ENCODE results near the gene SPATA31C1.
"Not testable (repeated sequence)": the region's sequence is repeated elsewhere in the genome, so short reads cannot be mapped to it uniquely, and the experiment has no call there.

The SPATA31C1 gene

DNA sequence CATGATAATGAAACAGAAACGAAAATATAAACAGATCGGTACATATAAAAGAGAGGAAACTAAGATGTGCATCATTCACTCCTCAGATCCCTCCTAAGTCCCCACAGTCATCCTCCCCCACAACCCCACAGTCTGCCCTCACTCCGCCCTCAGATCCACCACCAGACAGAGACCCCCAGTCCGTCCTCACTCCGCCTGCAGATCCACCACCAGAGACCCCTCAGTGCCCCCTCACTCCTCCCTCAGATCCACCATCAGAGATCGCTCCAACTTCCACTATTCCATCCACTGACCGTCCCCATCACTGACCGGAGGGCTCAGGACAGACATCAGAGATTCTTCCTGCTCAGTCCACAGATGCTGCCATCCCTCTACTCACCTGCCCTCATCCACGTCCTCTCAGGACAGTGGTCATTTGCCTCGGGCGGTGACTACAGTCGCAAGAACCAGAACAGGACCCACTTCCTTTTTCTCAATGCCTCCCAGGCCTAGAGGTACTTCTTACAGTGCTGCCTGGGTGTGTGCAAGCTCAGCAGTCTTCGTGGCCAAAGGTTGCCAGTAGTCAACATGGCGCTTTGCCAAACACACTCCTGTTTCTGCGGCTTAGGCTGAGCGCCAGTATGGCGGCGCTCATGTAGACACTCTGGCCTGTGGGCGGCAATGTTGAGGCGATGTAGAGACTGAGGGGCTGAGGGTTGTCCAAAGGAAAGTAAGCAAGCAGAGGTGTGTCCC, 8.3 kb upstream of the SPATA31C1 start:
- no peak for DNase-seq (ENCODE audit: low read depth)
- TF ChIP-seq, protein P1, sequence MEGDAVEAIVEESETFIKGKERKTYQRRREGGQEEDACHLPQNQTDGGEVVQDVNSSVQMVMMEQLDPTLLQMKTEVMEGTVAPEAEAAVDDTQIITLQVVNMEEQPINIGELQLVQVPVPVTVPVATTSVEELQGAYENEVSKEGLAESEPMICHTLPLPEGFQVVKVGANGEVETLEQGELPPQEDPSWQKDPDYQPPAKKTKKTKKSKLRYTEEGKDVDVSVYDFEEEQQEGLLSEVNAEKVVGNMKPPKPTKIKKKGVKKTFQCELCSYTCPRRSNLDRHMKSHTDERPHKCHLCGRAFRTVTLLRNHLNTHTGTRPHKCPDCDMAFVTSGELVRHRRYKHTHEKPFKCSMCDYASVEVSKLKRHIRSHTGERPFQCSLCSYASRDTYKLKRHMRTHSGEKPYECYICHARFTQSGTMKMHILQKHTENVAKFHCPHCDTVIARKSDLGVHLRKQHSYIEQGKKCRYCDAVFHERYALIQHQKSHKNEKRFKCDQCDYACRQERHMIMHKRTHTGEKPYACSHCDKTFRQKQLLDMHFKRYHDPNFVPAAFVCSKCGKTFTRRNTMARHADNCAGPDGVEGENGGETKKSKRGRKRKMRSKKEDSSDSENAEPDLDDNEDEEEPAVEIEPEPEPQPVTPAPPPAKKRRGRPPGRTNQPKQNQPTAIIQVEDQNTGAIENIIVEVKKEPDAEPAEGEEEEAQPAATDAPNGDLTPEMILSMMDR (IDR thresholded peaks at IDR 0.05; ENCODE audit: control insufficient read depth, insufficient read depth, low read depth, low read length, missing control alignments): no peak
- no peak overlapping the region for H3K4me3 ChIP-seq (ENCODE audit: control insufficient read depth, low read depth, low read length)

DNA sequence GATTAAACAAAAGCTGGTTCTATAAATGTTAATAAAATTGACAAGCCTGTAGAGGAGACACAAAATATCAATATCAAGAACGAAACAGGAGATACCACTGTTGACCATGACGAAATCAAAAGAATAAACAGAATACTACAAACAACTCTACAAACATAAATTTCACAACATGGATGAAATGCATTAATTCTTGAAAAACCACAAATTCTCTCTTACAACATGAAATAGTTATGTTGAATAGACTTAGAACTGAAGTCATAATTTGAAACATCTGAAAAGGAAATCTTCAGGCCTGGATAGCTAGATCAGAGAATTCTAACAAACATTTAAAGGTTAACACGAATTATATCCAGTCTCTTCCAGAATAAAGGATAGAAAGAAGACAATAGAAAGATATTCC, 6.9 kb upstream of the SPATA31C1 start:
- peak; percentile 41 for DNase-seq (ENCODE audit: low read depth)
- no peak overlapping the region for H3K4me3 ChIP-seq (ENCODE audit: control insufficient read depth, low read depth, low read length)
- TF ChIP-seq, protein P1 (IDR thresholded peaks at IDR 0.05; ENCODE audit: control insufficient read depth, insufficient read depth, low read depth, low read length, missing control alignments): no peak

DNA sequence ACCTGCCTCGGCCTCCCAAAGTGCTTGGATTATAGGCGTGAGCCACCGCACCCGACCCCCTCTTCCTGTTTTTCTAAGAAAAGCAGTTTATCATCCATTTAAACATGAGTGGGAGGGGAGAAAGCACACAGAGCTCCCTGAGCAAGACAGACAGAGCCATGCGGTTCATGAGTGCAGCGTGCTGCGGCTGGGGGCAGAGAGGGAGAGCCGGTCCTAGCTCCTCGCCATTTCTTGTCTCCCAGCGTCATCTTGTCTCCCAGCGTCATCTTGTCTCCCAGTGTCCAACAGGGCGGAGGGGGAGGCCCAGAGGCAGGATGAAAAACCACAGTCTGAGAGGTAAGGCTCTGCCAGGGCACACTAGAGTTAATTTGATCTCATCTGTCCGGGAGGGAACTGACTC, 1.3 kb downstream of the SPATA31C1 start:
- DNase-seq (ENCODE audit: low read depth); H3K4me3 ChIP-seq (ENCODE audit: control insufficient read depth, low read depth, low read length): not testable (repeated sequence)

DNA sequence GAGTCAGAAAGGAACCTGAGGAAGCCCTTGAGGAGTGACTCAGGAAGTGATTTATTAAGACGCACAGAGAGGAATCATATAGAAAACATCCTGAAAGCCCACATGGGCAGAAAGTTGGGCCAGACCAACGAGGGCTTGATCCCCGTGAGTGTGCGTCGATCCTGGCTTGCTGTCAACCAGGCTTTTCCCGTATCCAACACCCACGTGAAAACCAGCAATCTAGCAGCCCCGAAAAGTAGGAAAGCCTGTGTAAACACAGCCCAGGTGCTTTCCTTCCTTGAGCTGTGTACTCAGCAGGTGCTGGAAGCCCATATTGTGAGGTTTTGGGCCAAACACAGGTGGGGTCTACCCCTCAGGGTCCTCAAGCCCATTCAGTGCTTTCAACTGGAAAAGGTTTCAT, 3.8 kb downstream of the SPATA31C1 start:
- H3K4me3 ChIP-seq (ENCODE audit: control insufficient read depth, low read depth, low read length); DNase-seq (ENCODE audit: low read depth): not testable (repeated sequence)

DNA sequence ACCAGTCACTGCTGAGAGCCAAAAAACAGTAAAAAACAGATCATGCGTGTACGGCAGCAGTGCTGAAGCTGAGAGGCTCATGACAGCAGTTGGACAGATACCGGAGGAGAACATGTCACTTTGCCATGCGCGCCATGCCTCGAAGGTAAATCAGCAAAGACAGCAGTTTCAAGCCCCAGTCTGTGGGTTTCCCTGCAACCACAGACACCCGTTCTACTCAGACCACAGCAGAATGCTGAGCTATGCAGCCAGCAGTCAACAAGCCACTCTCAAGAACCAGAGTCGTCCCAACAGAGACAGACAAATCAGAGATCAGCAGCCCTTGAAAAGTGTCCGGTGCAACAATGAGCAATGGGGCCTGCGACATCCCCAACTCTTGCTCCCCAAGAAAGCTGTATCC, 5.2 kb downstream of the SPATA31C1 start:
- DNase-seq (ENCODE audit: low read depth); H3K4me3 ChIP-seq (ENCODE audit: control insufficient read depth, low read depth, low read length): not testable (repeated sequence)

DNA sequence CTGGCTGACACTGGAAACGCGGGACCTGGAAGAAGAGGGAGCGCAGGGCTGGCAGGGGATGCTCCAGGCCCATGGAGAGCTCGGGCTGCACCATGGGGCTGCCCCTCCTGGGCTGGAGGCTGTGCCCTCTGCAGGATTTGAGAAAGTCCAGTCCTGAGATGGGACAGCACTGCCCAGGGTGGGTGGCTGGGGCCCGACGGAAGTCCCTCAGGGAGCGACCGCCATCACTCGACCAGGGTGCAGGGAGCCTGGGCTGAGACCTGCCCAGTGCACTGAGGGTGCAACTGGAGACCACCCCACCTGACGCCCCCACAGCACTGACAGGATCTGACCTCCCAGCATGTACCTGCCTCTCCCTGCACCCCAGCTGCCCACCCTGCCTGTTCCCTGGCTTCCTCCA, 7.1 kb downstream of the SPATA31C1 start:
- not testable (repeated sequence) for H3K4me3 ChIP-seq (ENCODE audit: control insufficient read depth, low read depth, low read length); DNase-seq (ENCODE audit: low read depth)

DNA sequence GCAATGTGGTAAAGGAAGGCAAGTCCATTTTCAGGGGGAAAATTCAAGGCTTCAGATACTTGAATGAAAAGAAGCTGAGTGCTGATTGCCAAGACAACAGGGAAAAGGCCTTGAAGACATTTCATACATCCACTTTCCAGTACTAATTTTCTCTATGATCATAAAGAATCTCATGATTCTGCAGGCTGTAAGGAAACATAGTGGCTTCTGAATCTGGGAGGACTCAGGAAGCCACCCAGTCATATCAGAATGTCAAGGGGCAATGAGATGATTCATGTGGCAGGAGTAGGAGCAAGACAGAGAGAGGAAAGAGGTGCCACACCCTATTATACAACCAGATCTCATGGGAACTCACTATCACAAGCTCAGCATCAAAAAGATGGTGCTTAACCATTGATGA, 11.4 kb downstream of the SPATA31C1 start:
- not testable (repeated sequence) for H3K4me3 ChIP-seq (ENCODE audit: control insufficient read depth, low read depth, low read length); DNase-seq (ENCODE audit: low read depth)

DNA sequence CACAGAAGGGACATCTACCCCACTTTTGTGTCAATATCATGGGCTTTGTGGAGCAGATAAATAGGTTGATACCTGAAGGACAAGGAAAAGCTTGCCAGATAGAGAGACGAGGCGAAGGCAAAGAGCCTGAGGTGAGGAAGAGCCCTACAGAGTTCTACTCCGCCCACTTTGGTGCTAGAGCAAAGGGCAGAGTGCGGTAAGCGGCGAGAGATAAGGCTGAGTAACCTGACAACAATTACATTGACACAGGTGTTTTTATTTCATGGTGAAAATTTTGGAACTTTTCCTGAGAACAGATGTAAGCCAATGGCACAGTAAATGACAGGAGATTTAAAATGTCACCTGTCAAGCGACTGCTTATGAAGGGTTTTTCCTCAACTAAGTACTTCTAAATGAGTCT, 16.7 kb downstream of the SPATA31C1 start:
- not testable (repeated sequence) for H3K4me3 ChIP-seq (ENCODE audit: control insufficient read depth, low read depth, low read length); DNase-seq (ENCODE audit: low read depth)

DNA sequence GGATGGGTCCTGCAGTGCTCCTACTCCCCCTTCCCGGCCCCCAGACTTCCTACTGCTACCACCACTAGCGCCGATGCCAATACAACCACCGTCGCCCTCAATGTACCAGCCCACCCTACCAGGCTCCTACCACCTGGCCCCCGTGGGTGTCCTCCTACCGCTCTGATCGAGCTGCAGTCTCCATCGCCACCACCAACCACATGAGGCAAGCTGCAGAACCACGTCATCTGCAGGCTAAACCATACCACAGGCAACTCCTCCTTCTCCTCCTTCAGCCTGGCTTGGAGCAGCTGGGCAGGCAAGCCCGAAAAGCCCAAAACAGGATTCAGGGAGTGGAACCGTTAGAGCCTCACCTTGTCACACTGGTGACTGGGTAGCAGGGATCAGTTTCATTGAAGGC, 19.6 kb downstream of the SPATA31C1 start:
- not testable (repeated sequence) for DNase-seq (ENCODE audit: low read depth); H3K4me3 ChIP-seq (ENCODE audit: control insufficient read depth, low read depth, low read length)

DNA sequence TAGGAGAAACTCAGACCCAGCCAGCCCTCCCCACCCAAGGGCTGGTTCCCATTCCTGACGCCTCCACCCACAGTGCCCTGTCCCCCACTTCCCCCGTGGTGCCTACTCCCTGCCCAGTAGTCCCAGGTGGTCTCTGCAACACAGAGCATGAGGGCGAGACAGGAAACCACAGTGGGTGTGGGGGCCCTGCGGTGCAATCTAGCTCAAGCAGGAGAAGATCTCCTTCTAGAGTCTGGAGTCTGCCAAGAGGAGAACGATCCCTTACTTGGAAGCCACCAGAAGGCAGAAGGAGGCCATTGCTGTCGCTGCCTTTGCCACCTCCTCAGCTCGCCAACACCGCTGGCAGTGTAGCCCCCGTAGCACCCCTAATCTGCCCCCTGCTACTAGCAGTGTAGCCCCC, 20.2 kb downstream of the SPATA31C1 start:
- DNase-seq (ENCODE audit: low read depth); H3K4me3 ChIP-seq (ENCODE audit: control insufficient read depth, low read depth, low read length): not testable (repeated sequence)

DNA sequence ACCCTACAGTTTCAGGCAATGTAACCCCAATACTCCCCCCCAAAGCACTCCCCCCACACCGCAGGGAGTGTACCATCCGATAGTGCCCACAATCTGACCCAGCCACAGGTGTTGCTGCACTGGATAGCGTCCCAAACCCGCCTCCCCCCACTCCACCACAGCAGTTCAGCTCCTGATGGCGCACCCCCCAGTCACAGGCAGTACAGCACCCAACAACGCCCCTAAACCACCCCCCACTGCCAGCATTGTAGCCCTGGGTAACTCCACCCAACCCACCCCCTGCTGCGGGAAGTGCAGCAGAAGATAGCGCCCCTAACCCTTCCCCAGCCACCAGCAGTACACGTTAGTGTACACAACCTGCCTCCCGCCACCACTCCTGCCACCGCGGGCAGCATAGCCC, 20.6 kb downstream of the SPATA31C1 start:
- DNase-seq (ENCODE audit: low read depth); H3K4me3 ChIP-seq (ENCODE audit: control insufficient read depth, low read depth, low read length): not testable (repeated sequence)

DNA sequence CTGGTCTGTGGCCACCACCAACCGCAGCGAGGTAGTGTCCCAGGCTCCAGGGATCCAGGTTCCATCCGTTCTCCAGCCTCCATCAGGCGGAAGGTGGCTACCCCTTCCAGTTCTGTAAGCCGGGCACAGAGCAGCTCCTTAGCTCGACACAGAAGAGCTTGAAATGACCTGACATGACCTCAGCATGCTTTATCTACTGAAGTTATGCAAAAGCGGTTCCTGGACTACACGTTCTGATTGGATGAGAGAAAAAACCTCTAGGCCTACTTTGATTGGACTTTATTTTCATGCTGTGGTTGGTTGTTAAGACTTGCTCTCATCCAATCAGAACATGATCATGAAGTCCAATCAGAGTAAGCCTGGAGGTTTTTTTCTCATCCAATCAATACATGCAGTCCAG, 21.3 kb downstream of the SPATA31C1 start:
- DNase-seq (ENCODE audit: low read depth); H3K4me3 ChIP-seq (ENCODE audit: control insufficient read depth, low read depth, low read length): not testable (repeated sequence)

All from AG09309 (cell line).